PC-3 (cell line): Measurements from ENCODE around the gene BRINP2. TPM values are rescaled to one million over a fixed set of nuclear protein-coding genes. Genes with fewer than 3 reads are reported as not detected.

Experiments
- ATAC-seq: fragments of 200-7000 bp; cut with Tn5 transposase; 2 replicates; pipeline ENCODE4 v1.9.1; 2020; ENCODE audit warnings: mild to moderate bottlenecking, moderate library complexity
- BruUV-seq: library from RNA; stranded (reverse); fragments of 400-500 nt; replicated peaks from 2 replicates; lab custom pipeline; 2021; lab: Mats Ljungman, UMichigan
- CTCF ChIA-PET: fragments of 300-600 bp; sonication (Branson Sonifier 250); formaldehyde crosslinking; loops from one replicate; lab custom pipeline; 2022; ENCODE audit warnings: antibody characterized with exemption; lab: Charles Lee
- POLR2A ChIA-PET: fragments of 300-600 bp; sonication (Branson Sonifier 250); formaldehyde crosslinking; loops from one replicate; lab custom pipeline; 2022; ENCODE audit warnings: antibody characterized with exemption; ENCODE audit not compliant: unreplicated experiment; lab: Charles Lee
- DNase-seq: peaks from one replicate; pipeline ENCODE4 v3.0.0-alpha.2; 2015
- H2AFZ ChIP-seq: fragments of 300-600 bp; sonication (generic); 2 replicates; pipeline ENCODE4 v1.6.0; 2016; ENCODE audit warnings: antibody characterized with exemption, low read length
- H3F3A ChIP-seq: fragments of 300-600 bp; sonication (generic); one replicate; pipeline ENCODE4 v1.6.0; 2017; ENCODE audit warnings: antibody characterized with exemption, low read length, control low read depth, mild to moderate bottlenecking; ENCODE audit not compliant: unreplicated experiment
- H3K27ac ChIP-seq: fragments of 300-600 bp; sonication (generic); 2 replicates; pipeline ENCODE4 v1.5.1; 2016; ENCODE audit warnings: mild to moderate bottlenecking, low read length
- H3K27me3 ChIP-seq: fragments of 300-600 bp; sonication (generic); 2 replicates; pipeline ENCODE4 v1.6.1; 2016; ENCODE audit warnings: low read length, mixed read lengths
- H3K36me3 ChIP-seq: fragments of 300-600 bp; sonication (generic); 2 replicates; pipeline ENCODE4 v1.6.1; 2016; ENCODE audit warnings: low read depth, mixed run types, low read length, mixed read lengths
- H3K4me1 ChIP-seq: fragments of 300-600 bp; sonication (generic); 2 replicates; pipeline ENCODE4 v1.5.1; 2016; ENCODE audit warnings: low read length; ENCODE audit not compliant: insufficient read depth
- H3K4me2 ChIP-seq: fragments of 300-600 bp; sonication (generic); 2 replicates; pipeline ENCODE4 v1.6.0; 2016; ENCODE audit warnings: low read length
- H3K4me3 ChIP-seq: fragments of 300-600 bp; sonication (generic); 2 replicates; pipeline ENCODE4 v1.5.1; 2016; ENCODE audit warnings: mild to moderate bottlenecking, low read length, mixed read lengths
- H3K79me2 ChIP-seq: fragments of 300-600 bp; sonication (generic); 2 replicates; pipeline ENCODE4 v1.6.1; 2017; ENCODE audit warnings: low read length, mixed read lengths
- H3K9ac ChIP-seq: fragments of 300-600 bp; sonication (generic); 2 replicates; pipeline ENCODE4 v1.6.0; 2016; ENCODE audit warnings: mild to moderate bottlenecking, low read length
- H3K9me2 ChIP-seq: fragments of 300-600 bp; sonication (generic); replicated peaks from 2 replicates; pipeline ENCODE4 v1.6.1; 2016; ENCODE audit warnings: mixed run types, low read length, mixed read lengths
- H3K9me3 ChIP-seq: fragments of 300-600 bp; sonication (generic); 2 replicates; pipeline ENCODE4 v1.6.1; 2016; ENCODE audit warnings: low read length, mixed read lengths
- H4K20me1 ChIP-seq: fragments of 300-600 bp; sonication (generic); 2 replicates; pipeline ENCODE4 v1.6.1; 2016; ENCODE audit warnings: low read length, mixed read lengths
- EZH2 ChIP-seq: fragments of 300-600 bp; sonication (generic); IDR thresholded peaks from one replicate; pipeline ENCODE4 v1.6.1; 2017; ENCODE audit warnings: antibody characterized with exemption, mild to moderate bottlenecking, low read length; ENCODE audit not compliant: unreplicated experiment
- EZH2phosphoT487 ChIP-seq: fragments of 300-600 bp; sonication (generic); IDR thresholded peaks from 2 replicates; pipeline ENCODE4 v1.6.1; 2018; ENCODE audit warnings: mild to moderate bottlenecking, antibody characterized with exemption, low read length, borderline replicate concordance
- intact Hi-C: fragments of 100-400 bp; cut with micrococcal nuclease; formaldehyde crosslinking; loops from 2 replicates; pipeline ENCODE4 v1.9.0; 2023
- total RNA-seq: library from RNA; depleted of rRNA; stranded (reverse); fragments of >200 nt; gene quantifications from 2 replicates; pipeline ENCODE4 v1.2.3, GENCODE V29; 2014
- TF ChIP-seq, protein P1 (sequence below): fragments of 300-600 bp; sonication (generic); conservative IDR thresholded peaks from 2 replicates; pipeline ENCODE4 v1.5.1; 2017; ENCODE audit warnings: antibody characterized with exemption, low read depth, mild to moderate bottlenecking, low read length

The BRINP2 gene
- total RNA-seq, 1 experiment from 2014 or later, result 2.6 TPM

GRCh38 chr1:177287994-177288393 is 117.2 kb downstream of the BRINP2 start:
- Histone ChIP-seq H3K9me3 (no peaks in the 10 kb centered on the region), H3K79me2 (no peaks in the 10 kb centered on the region), H4K20me1 (no peaks in the 10 kb centered on the region), H3K4me3 (no peak overlapping the region), H3K4me2 (no peak overlapping the region), H3K27me3 (no peaks in the 10 kb centered on the region), H3K27ac (no peak overlapping the region), H3K36me3 (no peaks in the 10 kb centered on the region), H2AFZ (no peak overlapping the region), H3K4me1 (peaks cover 4% of the 10 kb centered on the region; the same call in 1 of the 2 replicates), H3K9ac (no peak overlapping the region), H3K9me2 (no peaks in the 10 kb centered on the region), H3F3A (no peaks in the 10 kb centered on the region)
- ChIA-PET POLR2A (no interaction called here), CTCF (no interaction called here)
- ATAC-seq (no peak), DNase-seq (no peak)
- no TSS peak for BruUV-seq
- no peak for TF ChIP-seq EZH2
- TF ChIP-seq, protein P1, sequence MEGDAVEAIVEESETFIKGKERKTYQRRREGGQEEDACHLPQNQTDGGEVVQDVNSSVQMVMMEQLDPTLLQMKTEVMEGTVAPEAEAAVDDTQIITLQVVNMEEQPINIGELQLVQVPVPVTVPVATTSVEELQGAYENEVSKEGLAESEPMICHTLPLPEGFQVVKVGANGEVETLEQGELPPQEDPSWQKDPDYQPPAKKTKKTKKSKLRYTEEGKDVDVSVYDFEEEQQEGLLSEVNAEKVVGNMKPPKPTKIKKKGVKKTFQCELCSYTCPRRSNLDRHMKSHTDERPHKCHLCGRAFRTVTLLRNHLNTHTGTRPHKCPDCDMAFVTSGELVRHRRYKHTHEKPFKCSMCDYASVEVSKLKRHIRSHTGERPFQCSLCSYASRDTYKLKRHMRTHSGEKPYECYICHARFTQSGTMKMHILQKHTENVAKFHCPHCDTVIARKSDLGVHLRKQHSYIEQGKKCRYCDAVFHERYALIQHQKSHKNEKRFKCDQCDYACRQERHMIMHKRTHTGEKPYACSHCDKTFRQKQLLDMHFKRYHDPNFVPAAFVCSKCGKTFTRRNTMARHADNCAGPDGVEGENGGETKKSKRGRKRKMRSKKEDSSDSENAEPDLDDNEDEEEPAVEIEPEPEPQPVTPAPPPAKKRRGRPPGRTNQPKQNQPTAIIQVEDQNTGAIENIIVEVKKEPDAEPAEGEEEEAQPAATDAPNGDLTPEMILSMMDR, result no peak
- TF ChIP-seq EZH2phosphoT487, result no peak
- intact Hi-C loops, result no loop called here

DNA sequence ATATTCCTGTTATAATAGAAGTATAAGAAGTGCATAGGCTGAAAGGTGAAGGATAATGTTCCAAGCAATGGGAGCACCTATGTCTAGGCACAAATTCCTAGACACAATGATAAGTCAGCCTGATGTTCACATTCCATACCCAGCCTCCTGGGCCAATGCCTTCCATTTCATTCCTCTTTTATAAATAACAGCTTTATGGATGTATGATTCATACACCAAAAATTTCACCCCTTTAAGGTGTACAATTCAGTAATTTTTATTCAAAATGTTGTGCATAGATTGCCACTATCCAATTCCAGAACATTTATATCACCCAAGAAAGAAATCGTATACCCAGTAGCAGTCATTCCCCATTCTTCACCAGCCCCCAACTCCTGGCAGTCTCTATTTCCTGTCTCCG is 118.8 kb downstream of the BRINP2 start:
- CTCF ChIA-PET, result no interaction called here
- intact Hi-C loops, result no loop called here

GRCh38 chr1:177300431-177300830 is 129.7 kb downstream of the BRINP2 start:
- no peak overlapping the region for H3K4me3 ChIP-seq
- no peak for ATAC-seq
- no peaks in the 10 kb centered on the region for H3K9me2 ChIP-seq
- H3K4me1 ChIP-seq, result no peaks in the 10 kb centered on the region
- no peaks in the 10 kb centered on the region for H3K36me3 ChIP-seq
- H3K27me3 ChIP-seq, result no peaks in the 10 kb centered on the region
- no peak overlapping the region for H2AFZ ChIP-seq
- ChIA-PET CTCF (no interaction called here), POLR2A (no interaction called here)
- H4K20me1 ChIP-seq, result no peaks in the 10 kb centered on the region
- H3F3A ChIP-seq, result no peaks in the 10 kb centered on the region
- TF ChIP-seq, protein P1, result no peak
- TF ChIP-seq EZH2phosphoT487 (no peak), EZH2 (no peak)
- H3K9ac ChIP-seq, result no peak overlapping the region
- no peak overlapping the region for H3K27ac ChIP-seq
- no TSS peak for BruUV-seq
- H3K9me3 ChIP-seq, result no peaks in the 10 kb centered on the region
- no peaks in the 10 kb centered on the region for H3K79me2 ChIP-seq
- no peak overlapping the region for H3K4me2 ChIP-seq
- DNase-seq, result no peak
- intact Hi-C loops, result no loop called here

More for the DNA sequence above, 118.8 kb downstream of the BRINP2 start:
- TF ChIP-seq EZH2 (no peak), EZH2phosphoT487 (no peak)
- TF ChIP-seq, protein P1, result no peak
- H3K9me3 ChIP-seq, result no peaks in the 10 kb centered on the region
- H3K9me2 ChIP-seq, result no peaks in the 10 kb centered on the region
- H3K4me2 ChIP-seq, result no peak overlapping the region
- BruUV-seq, result no TSS peak
- H2AFZ ChIP-seq, result no peak overlapping the region
- H3K4me1 ChIP-seq, result peaks cover 4% of the 10 kb centered on the region; the same call in 1 of the 2 replicates
- H3K36me3 ChIP-seq, result no peaks in the 10 kb centered on the region
- DNase-seq (peak; percentile 26), ATAC-seq (peak; percentile 53)
- H3K9ac ChIP-seq, result no peak overlapping the region
- no peak overlapping the region for H3K27ac ChIP-seq
- no peaks in the 10 kb centered on the region for H3K27me3 ChIP-seq
- no peaks in the 10 kb centered on the region for H3F3A ChIP-seq
- no peaks in the 10 kb centered on the region for H3K79me2 ChIP-seq
- H4K20me1 ChIP-seq, result no peaks in the 10 kb centered on the region
- POLR2A ChIA-PET, result no interaction called here
- no peak overlapping the region for H3K4me3 ChIP-seq
